G401.6 (cell line): ENCODE results near the gene ZNF800.
"Not testable (repeated sequence)": the region's sequence is repeated elsewhere in the genome, so short reads cannot be mapped to it uniquely, and the experiment has no call there.

ENCODE experiments used
- FAIRE-seq: peaks from 2 replicates; lab custom pipeline; 2012; peaks lifted over from hg19 to GRCh38; lab: Jason Lieb, UNC

The ZNF800 gene

GRCh38 chr7:127392566-127393367, at the start of gene ZNF800:
Gene ZNF800, minus strand, starts transcription at chr7:127392708. Its CDS starts 1,151 bp downstream, at chr7:127391557.
- FAIRE-seq, result no peak

- FAIRE-seq, result no peak
Observed at GRCh38 chr7:127440206-127440605, 47.7 kb upstream of the ZNF800 start.

- no peak for FAIRE-seq
Observed at GRCh38 chr7:127438836-127439235, 46.3 kb upstream of the ZNF800 start.

GRCh38 chr7:127437837-127438236, 45.3 kb upstream of the ZNF800 start:
- FAIRE-seq, result peak; percentile 90

- FAIRE-seq, result no peak
Observed at GRCh38 chr7:127437241-127437640, 44.7 kb upstream of the ZNF800 start.

GRCh38 chr7:127429281-127429680, 36.8 kb upstream of the ZNF800 start:
- FAIRE-seq, result not testable (repeated sequence)

GRCh38 chr7:127419196-127419595, 26.7 kb upstream of the ZNF800 start:
- FAIRE-seq, result no peak

GRCh38 chr7:127418459-127418858, 26.0 kb upstream of the ZNF800 start:
- no peak for FAIRE-seq

- FAIRE-seq, result no peak
Observed at GRCh38 chr7:127417346-127417745, 24.8 kb upstream of the ZNF800 start.

- no peak for FAIRE-seq
Observed at GRCh38 chr7:127415060-127415742, 22.7 kb upstream of the ZNF800 start.

- FAIRE-seq, result no peak
Observed at GRCh38 chr7:127413962-127414361, 21.5 kb upstream of the ZNF800 start.

- FAIRE-seq, result no peak
Observed at GRCh38 chr7:127413326-127413725, 20.8 kb upstream of the ZNF800 start.

GRCh38 chr7:127411176-127411575, 18.7 kb upstream of the ZNF800 start:
- no peak for FAIRE-seq

GRCh38 chr7:127409629-127410028, 17.1 kb upstream of the ZNF800 start:
- FAIRE-seq, result no peak

- FAIRE-seq, result no peak
Observed at GRCh38 chr7:127404286-127405072, 12.0 kb upstream of the ZNF800 start.

- FAIRE-seq, result no peak
Observed at GRCh38 chr7:127396184-127396583, 3.7 kb upstream of the ZNF800 start.

- FAIRE-seq, result not testable (repeated sequence)
Observed at GRCh38 chr7:127395104-127395503, 2.6 kb upstream of the ZNF800 start.

- FAIRE-seq, result no peak
Observed at GRCh38 chr7:127393368-127394058, 1.0 kb upstream of the ZNF800 start.

- FAIRE-seq, result no peak
Observed at GRCh38 chr7:127392182-127392565, 334 bp downstream of the ZNF800 start.

GRCh38 chr7:127391591-127392181, 822 bp downstream of the ZNF800 start:
- FAIRE-seq, result no peak

GRCh38 chr7:127390817-127391590, 1.5 kb downstream of the ZNF800 start:
- FAIRE-seq, result peak; percentile 47
